ENCODE results near the gene KRTCAP2. TPM values are rescaled to one million over a fixed set of nuclear protein-coding genes. Genes with fewer than 3 reads are reported as not detected.
"Not testable (repeated sequence)": the region's sequence is repeated elsewhere in the genome, so short reads cannot be mapped to it uniquely, and the experiment has no call there.

Gene KRTCAP2
- total RNA-seq, 1 donor from 2014 or later = 150 TPM

- DNase-seq (ENCODE audit: extremely low read depth, low read depth, low spot score) = no peak
Measured at GRCh38 chr1:155170806-155171205, 2.3 kb downstream of the KRTCAP2 start.

- no peak for DNase-seq (ENCODE audit: extremely low read depth, low read depth, low spot score)
Measured at GRCh38 chr1:155170101-155170785, 2.9 kb downstream of the KRTCAP2 start.

GRCh38 chr1:155169541-155169940 lies 3.6 kb downstream of the KRTCAP2 start:
- no peak for DNase-seq (ENCODE audit: extremely low read depth, low read depth, low spot score)

GRCh38 chr1:155168456-155169210 lies 4.5 kb downstream of the KRTCAP2 start:
- no peak for DNase-seq (ENCODE audit: extremely low read depth, low read depth, low spot score)

GRCh38 chr1:155168105-155168445 lies 5.0 kb downstream of the KRTCAP2 start:
- not testable (repeated sequence) for DNase-seq (ENCODE audit: extremely low read depth, low read depth, low spot score)

GRCh38 chr1:155167166-155168104 lies 5.7 kb downstream of the KRTCAP2 start:
- DNase-seq (ENCODE audit: extremely low read depth, low read depth, low spot score) = peak; percentile 88

GRCh38 chr1:155166471-155167165 lies 6.5 kb downstream of the KRTCAP2 start:
- peak; percentile 57 for DNase-seq (ENCODE audit: extremely low read depth, low read depth, low spot score)

GRCh38 chr1:155166051-155166470 lies 7.0 kb downstream of the KRTCAP2 start:
- DNase-seq (ENCODE audit: extremely low read depth, low read depth, low spot score) = no peak

- DNase-seq (ENCODE audit: extremely low read depth, low read depth, low spot score) = not testable (repeated sequence)
Measured at GRCh38 chr1:155164625-155165024, 8.5 kb downstream of the KRTCAP2 start.

GRCh38 chr1:155163785-155164184 lies 9.3 kb downstream of the KRTCAP2 start:
- DNase-seq (ENCODE audit: extremely low read depth, low read depth, low spot score) = not testable (repeated sequence)

GRCh38 chr1:155162631-155163030 lies 10.5 kb downstream of the KRTCAP2 start:
- DNase-seq (ENCODE audit: extremely low read depth, low read depth, low spot score) = not testable (repeated sequence)

- DNase-seq (ENCODE audit: extremely low read depth, low read depth, low spot score) = no peak
Measured at GRCh38 chr1:155160128-155160527, 13.0 kb downstream of the KRTCAP2 start.

- DNase-seq (ENCODE audit: extremely low read depth, low read depth, low spot score) = no peak
Measured at GRCh38 chr1:155158991-155159390, 14.1 kb downstream of the KRTCAP2 start.

GRCh38 chr1:155155996-155156643 lies 17.0 kb downstream of the KRTCAP2 start:
- DNase-seq (ENCODE audit: extremely low read depth, low read depth, low spot score) = not testable (repeated sequence)

GRCh38 chr1:155145491-155145890 lies 27.6 kb downstream of the KRTCAP2 start:
- DNase-seq (ENCODE audit: extremely low read depth, low read depth, low spot score) = no peak

GRCh38 chr1:155141749-155142148 lies 31.4 kb downstream of the KRTCAP2 start:
- no peak for DNase-seq (ENCODE audit: extremely low read depth, low read depth, low spot score)

GRCh38 chr1:155140630-155140953 lies 32.5 kb downstream of the KRTCAP2 start:
- DNase-seq (ENCODE audit: extremely low read depth, low read depth, low spot score) = no peak

- no peak for DNase-seq (ENCODE audit: extremely low read depth, low read depth, low spot score)
Measured at GRCh38 chr1:155139895-155140629, 33.0 kb downstream of the KRTCAP2 start, which contains the start of gene DPM3. TSS of gene DPM3 (minus strand) at chr1:155140531. CDS start at chr1:155140240, 291 bp downstream.

Measured in glomerular endothelial cell (primary cell).